Epithelial cell of proximal tubule (primary cell): ENCODE measurements around the gene ROBO2. TPM values are rescaled to one million over a fixed set of nuclear protein-coding genes. Genes with fewer than 3 reads are reported as not detected.

Source experiments
- DNase-seq: peaks from one replicate; pipeline ENCODE4 v3.0.0-alpha.2; 2011; ENCODE audit warnings: low read depth
- H3K4me3 ChIP-seq: 2 replicates; pipeline ENCODE4 v1.5.1; 2011; ENCODE audit warnings: low read depth, mild to moderate bottlenecking, low read length
- total RNA-seq: library from RNA; depleted of rRNA; stranded (reverse); fragments of >200 nt; gene quantifications from 2 replicates; pipeline ENCODE4 v1.2.3, GENCODE V29; 2015
- TF ChIP-seq, protein P1 (sequence below): conservative IDR thresholded peaks from 2 replicates; pipeline ENCODE4 v1.5.1; 2012; ENCODE audit warnings: low read depth, mild to moderate bottlenecking, low read length

ROBO2 gene
- total RNA-seq, 1 donor from 2014 or later: 0.52 TPM

DNA sequence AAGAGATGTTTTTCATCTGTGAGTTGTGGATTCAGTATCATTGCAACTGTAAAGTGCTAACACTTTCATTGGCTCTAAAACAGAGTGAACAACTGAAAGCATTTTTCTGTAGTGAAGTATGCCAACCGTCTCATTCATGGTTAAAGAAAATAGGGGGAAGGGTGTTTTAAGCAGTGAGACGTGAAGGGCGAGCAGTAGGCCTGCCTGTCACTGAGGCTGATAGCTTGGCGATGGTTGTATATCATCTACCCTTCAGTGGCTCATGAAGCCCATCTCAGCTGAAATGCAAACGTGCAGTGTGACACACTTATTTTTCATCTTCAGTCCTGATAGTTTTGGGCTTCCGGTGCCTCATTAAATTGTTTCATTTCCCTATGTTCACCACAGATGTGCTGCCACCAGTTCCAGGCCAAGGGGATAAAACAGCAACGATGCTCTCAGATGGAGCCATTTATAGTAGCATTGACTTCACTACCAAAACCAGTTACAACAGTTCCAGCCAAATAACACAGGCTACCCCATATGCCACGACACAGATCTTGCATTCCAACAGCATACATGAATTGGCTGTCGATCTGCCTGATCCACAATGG lies 562.0 kb downstream of the ROBO2 start:
- DNase-seq: no peak
- H3K4me3 ChIP-seq: no peak overlapping the region
- TF ChIP-seq, protein P1, sequence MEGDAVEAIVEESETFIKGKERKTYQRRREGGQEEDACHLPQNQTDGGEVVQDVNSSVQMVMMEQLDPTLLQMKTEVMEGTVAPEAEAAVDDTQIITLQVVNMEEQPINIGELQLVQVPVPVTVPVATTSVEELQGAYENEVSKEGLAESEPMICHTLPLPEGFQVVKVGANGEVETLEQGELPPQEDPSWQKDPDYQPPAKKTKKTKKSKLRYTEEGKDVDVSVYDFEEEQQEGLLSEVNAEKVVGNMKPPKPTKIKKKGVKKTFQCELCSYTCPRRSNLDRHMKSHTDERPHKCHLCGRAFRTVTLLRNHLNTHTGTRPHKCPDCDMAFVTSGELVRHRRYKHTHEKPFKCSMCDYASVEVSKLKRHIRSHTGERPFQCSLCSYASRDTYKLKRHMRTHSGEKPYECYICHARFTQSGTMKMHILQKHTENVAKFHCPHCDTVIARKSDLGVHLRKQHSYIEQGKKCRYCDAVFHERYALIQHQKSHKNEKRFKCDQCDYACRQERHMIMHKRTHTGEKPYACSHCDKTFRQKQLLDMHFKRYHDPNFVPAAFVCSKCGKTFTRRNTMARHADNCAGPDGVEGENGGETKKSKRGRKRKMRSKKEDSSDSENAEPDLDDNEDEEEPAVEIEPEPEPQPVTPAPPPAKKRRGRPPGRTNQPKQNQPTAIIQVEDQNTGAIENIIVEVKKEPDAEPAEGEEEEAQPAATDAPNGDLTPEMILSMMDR: no peak

DNA sequence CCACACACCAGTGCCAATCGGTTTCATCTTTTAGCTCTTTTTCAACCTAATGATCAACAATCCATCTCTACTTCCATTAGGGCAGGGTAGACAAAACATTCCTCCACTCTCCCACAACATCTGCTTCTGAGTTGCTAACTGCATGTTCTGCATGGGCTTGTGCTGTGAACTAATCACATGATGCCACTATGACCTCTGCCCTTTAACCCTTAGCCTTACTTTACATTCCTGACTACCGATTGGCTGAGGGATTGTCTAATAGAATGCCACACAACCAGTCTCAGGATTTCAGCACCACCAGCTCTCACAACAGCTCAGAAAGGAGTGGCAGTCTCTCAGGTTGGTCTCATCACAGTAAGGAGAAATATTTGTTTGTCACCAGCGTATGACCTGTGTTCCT lies 562.8 kb downstream of the ROBO2 start:
- TF ChIP-seq, protein P1: no peak
- no peak for DNase-seq
- no peak overlapping the region for H3K4me3 ChIP-seq

DNA sequence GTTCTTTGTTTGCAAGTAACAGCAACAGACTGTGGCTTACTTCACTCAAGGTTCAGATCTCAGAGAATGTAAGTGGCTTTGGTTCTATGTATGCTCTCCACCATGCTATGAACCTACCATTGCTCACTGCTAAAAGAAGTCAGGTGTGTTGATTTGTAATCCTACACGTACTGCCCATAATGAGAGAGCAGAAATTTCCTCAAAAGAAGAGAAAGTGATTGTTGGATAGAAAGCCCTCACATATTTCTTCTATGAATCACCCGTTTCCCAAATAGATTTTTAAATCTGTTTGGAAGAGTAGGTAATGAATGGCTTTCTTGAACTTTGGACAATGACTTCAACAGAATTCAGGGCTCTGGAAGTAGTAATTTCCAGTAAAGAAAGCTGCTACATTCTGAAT lies 565.4 kb downstream of the ROBO2 start:
- DNase-seq: peak; percentile 44
- no peak overlapping the region for H3K4me3 ChIP-seq
- TF ChIP-seq, protein P1: no peak

DNA sequence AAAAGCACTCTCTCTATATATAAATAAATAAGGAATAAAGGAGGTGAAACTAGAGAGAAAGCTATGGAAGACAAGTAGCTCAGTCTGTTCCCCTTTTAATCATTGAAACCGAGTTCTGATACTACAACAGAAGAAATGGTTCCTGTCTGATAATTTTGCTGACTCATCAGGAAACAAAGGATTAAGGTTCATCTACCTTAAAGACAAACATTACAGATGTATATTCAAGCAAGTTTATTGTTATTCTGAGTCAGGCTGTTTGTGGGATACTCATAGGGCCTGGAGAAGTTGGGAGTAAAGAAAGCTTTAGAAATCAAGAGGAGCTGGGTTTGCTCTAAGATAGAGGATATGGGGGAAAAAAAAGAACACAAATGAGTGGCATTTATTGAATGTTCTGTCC lies 566.0 kb downstream of the ROBO2 start:
- peak; percentile 4 for DNase-seq
- TF ChIP-seq, protein P1: no peak
- no peak overlapping the region for H3K4me3 ChIP-seq

DNA sequence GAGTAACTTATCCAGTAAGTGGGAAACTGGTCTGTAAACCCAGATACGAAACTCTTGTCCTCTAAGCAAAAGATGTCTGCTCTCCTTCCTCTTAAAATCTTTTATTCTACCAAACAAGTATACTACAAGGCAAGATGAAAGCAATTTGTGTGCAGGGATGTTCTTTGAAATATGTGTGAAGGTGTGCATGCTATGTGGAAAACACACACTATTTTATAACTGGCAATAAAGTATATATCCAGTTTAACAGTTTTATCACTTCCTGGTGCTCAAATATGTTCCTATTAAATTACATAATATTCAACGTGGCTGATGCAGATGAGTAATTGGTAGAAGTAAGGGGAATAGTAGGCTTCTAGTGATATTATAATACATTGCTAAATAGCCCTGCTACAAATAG lies 566.5 kb downstream of the ROBO2 start:
- TF ChIP-seq, protein P1: no peak
- H3K4me3 ChIP-seq: no peak overlapping the region
- no peak for DNase-seq

DNA sequence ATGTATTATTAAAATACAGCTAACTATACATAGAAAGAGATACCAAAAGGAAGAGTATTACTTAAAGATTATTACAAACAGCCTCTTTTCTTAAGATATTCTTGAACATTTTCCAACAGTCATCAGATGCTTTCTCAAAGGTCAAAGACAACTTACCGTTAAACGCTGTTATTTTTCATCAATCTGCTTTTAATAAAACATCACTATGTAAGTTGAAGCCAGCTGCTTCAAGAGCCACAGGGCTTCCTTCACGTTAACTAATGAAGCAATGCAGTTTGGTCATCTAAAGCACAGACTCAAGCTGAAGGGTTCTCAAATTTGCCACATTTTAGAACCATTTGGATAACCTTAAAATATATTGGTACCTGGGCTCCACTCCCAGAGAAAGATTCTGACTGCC lies 578.8 kb downstream of the ROBO2 start:
- TF ChIP-seq, protein P1: no peak
- DNase-seq: no peak
- no peak overlapping the region for H3K4me3 ChIP-seq

DNA sequence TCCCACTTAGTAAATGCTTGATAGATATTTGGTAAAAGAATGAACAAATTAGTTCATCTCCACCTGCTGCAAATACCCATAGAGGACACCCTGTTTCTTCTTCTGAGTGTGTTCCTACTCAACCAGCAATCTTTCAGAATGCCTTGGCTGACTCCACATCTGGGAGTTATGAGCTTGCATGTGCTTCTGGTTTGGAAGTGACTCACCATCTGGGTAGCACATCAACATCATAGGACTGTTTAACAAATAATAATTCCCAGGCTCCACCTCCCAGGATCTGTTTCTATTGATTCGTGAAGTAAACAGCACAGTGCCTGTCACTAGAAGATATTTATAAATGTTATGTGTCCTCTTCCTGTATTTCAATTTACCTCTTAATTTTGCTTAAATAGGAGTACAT lies 580.1 kb downstream of the ROBO2 start:
- TF ChIP-seq, protein P1: no peak
- no peak overlapping the region for H3K4me3 ChIP-seq
- peak; percentile 1 for DNase-seq
